ENCODE data around the gene DBNL. TPM values are rescaled to one million over a fixed set of nuclear protein-coding genes. Genes with fewer than 3 reads are reported as not detected.
A peak's percentile ranks its signal among the peaks of the same experiment; 100 is the strongest.

DBNL gene
- total RNA-seq, 1 donor from 2014 or later = 85.0 TPM

- Histone ChIP-seq H3K4me3 (ENCODE audit: insufficient read depth, low read depth, low read length) (no peak overlapping the region), H3K27ac (ENCODE audit: low read depth, low read length) (no peak overlapping the region), H3K9ac (ENCODE audit: low read length) (no peak overlapping the region), H3K9me3 (ENCODE audit: insufficient read depth, low read depth, low read length) (no peaks in the 10 kb centered on the region), H3K4me1 (ENCODE audit: insufficient read depth, low read length) (no peaks in the 10 kb centered on the region), H3K27me3 (ENCODE audit: insufficient read depth, low read length) (no peaks in the 10 kb centered on the region), H2AFZ (ENCODE audit: low read depth, low read length) (no peak overlapping the region), H4K20me1 (ENCODE audit: insufficient read depth, low read length) (peaks cover 73% of the 10 kb centered on the region), H3K36me3 (ENCODE audit: insufficient read depth, low read length) (peaks cover 45% of the 10 kb centered on the region), H3K4me2 (ENCODE audit: low read length) (no peak overlapping the region), H3K79me2 (ENCODE audit: insufficient read depth, low read length) (peaks cover 24% of the 10 kb centered on the region)
- DNase-seq (ENCODE audit: low read depth) = no peak
- FAIRE-seq = no peak
- Mint-ChIP-seq H3K4me1 (ENCODE audit: low read depth, unreplicated experiment) (no peaks in the 10 kb centered on the region), H3K36me3 (ENCODE audit: low read depth, unreplicated experiment) (peaks cover 36% of the 10 kb centered on the region), H3K27ac (ENCODE audit: unreplicated experiment) (no peak overlapping the region), H3K4me3 (ENCODE audit: unreplicated experiment) (no peak overlapping the region), H3K9me3 (ENCODE audit: unreplicated experiment) (no peaks in the 10 kb centered on the region), H3K27me3 (ENCODE audit: low read depth, unreplicated experiment) (no peaks in the 10 kb centered on the region)
- TF ChIP-seq EZH2 (IDR thresholded peaks at IDR 0.05; ENCODE audit: insufficient read depth, low read length) = no peak
- TF ChIP-seq CTCF (IDR thresholded peaks at IDR 0.05; ENCODE audit: insufficient read depth, low read depth, low read length) = no peak
Observed at GRCh38 chr7:44056681-44057080, 12.2 kb downstream of the DBNL start.

GRCh38 chr7:44057181-44057848 lies 12.8 kb downstream of the DBNL start:
- no peak overlapping the region for H3K4me3 ChIP-seq (ENCODE audit: insufficient read depth, low read depth, low read length)
- FAIRE-seq (no peak), DNase-seq (ENCODE audit: low read depth) (no peak)
- H3K79me2 ChIP-seq (ENCODE audit: insufficient read depth, low read length) = peaks cover 19% of the 10 kb centered on the region
- H3K9me3 Mint-ChIP-seq (ENCODE audit: unreplicated experiment) = no peaks in the 10 kb centered on the region
- H3K27ac ChIP-seq (ENCODE audit: low read depth, low read length) = no peak overlapping the region
- no peaks in the 10 kb centered on the region for H3K4me1 Mint-ChIP-seq (ENCODE audit: low read depth, unreplicated experiment)
- H3K27me3 ChIP-seq (ENCODE audit: insufficient read depth, low read length) = no peaks in the 10 kb centered on the region
- H3K9ac ChIP-seq (ENCODE audit: low read length) = no peak overlapping the region
- peak overlapping the region; percentile 40 for H3K4me3 Mint-ChIP-seq (ENCODE audit: unreplicated experiment)
- H3K36me3 Mint-ChIP-seq (ENCODE audit: low read depth, unreplicated experiment) = peaks cover 32% of the 10 kb centered on the region
- H2AFZ ChIP-seq (ENCODE audit: low read depth, low read length) = no peak overlapping the region
- H3K4me2 ChIP-seq (ENCODE audit: low read length) = no peak overlapping the region
- peaks cover 41% of the 10 kb centered on the region for H3K36me3 ChIP-seq (ENCODE audit: insufficient read depth, low read length)
- no peaks in the 10 kb centered on the region for H3K27me3 Mint-ChIP-seq (ENCODE audit: low read depth, unreplicated experiment)
- peaks cover 74% of the 10 kb centered on the region for H4K20me1 ChIP-seq (ENCODE audit: insufficient read depth, low read length)
- no peak for TF ChIP-seq CTCF (IDR thresholded peaks at IDR 0.05; ENCODE audit: insufficient read depth, low read depth, low read length)
- no peak for TF ChIP-seq EZH2 (IDR thresholded peaks at IDR 0.05; ENCODE audit: insufficient read depth, low read length)
- no peaks in the 10 kb centered on the region for H3K9me3 ChIP-seq (ENCODE audit: insufficient read depth, low read depth, low read length)
- H3K4me1 ChIP-seq (ENCODE audit: insufficient read depth, low read length) = no peaks in the 10 kb centered on the region
- H3K27ac Mint-ChIP-seq (ENCODE audit: unreplicated experiment) = no peak overlapping the region

All from astrocyte (in vitro differentiated cells and primary cell).